NCI-H2171 (cell line): ENCODE results near the gene FASTKD1.

Experiments used
- DNase-seq: peaks from one replicate; lab custom pipeline; 2025; lab: John Stamatoyannopoulos, UW

Gene FASTKD1

DNA sequence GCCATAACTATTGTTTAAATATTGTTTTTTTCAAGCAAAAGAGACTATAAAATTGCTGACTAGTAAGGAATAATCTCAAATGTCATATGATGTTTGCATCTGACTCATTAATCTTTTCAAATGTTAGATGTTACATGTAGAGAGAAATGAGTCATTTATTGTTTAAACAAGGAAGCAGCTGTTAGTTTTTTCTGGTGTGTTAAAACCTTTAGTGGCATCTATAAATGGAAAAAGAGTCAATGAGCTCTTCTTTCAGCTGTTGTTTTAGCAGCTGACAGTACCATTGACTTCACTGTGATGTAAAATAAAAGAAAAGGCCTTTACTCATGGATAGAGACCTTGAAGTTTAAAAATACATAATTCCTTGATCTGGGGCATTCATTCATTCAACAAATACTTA is 66.0 kb downstream of the FASTKD1 start:
- DNase-seq: no peak

DNA sequence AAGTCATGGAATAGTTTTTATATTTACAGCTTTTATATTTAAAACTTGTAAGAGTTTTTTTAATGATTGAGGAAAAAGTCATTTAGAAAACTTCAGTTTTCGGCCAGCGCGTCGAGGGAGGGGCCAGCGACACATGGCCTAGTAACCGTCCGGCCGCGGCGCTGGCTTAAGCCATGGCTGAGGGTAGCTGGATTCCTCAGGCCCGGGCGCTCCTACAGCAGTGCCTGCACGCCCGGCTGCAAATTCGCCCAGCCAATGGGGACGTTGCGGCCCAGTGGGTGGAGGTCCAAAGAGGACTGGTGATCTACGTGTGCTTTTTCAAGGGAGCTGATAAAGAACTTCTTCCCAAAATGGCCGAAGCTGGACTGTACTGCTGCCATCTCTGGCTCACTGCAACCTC is 69.0 kb downstream of the FASTKD1 start:
- no peak for DNase-seq

DNA sequence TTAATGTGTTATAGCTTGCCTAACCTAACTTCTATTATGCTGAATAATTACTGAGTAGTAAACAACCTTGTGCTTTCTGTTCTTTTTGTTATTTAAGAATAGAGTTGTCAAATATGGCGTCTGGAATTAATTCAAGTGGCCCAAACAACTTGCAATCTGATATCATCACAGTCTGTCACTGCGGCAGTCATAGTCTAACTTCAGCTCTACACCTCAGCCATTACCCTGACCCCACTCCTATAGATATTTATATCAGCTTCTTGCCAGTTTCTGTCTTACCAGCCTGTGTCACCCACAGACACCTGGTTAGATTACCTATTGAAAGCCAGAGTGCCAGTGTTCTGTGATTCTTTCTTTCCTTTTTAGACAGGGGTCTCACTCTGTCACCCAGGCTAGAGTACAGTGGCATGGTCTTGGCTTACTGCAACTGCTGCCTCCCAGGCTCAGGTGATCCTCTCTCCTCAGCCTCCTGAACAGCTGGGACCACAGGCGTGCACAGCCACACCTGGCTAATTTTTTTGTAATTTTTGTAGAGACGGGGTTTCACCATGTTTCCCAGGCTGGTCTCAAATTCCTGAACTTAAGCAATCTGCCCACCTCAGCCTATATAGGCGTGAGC is 78.2 kb downstream of the FASTKD1 start:
- peak; percentile 3 for DNase-seq

DNA sequence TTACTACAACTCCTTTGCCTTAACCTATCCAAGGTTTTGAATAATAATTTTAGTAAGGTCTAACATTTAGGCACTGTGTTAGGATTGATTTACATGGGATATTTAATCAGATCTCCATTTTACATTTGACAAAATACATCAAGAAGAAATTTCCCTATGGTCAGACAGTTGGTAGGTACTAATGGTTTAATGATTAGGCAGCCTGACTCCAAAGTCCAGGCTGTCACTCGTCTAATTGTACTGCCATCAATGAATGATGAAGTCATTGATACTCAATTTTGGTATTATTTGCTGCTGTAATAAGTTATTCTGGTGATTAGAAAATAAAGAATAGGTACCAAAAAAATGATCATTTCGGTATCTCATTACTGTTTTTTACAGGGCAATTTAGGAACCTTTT is 80.3 kb downstream of the FASTKD1 start:
- DNase-seq: no peak

DNA sequence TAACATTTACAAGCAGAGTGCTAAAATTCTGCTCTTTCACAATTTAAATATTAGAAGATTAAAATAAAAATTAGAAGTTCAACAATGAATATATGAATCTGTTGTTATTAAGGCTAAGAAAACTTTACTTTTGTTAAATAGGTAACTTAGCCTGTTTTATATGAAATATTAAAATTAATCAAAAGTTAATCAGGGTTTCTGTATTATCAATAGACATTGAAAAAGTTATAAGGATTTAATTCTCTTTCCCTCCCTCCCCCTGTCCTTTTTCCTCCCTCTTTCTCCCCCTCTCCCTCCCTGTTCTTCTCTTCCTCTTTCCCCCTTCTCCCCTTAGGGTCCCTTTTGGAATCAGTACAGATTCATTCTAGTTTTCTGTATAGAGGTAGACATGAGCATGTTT is 82.3 kb downstream of the FASTKD1 start:
- no peak for DNase-seq

DNA sequence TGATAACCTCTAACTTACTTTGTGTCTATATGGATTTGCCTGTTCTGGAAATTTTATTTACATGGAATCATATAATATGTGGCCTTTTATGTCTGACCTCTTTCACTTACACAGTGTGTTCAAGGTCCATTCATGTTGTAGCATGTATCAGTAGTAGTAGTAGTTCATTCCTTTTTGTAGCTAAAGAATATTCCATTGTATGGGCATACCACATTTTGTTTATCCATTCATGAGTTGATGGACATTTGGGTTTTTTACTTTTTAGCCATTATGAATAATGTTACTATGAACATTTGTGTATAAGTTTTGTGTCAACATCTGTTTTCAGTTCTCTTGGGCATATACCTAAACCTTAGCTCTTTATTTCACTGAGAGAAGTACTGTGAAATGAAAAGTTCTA is 82.8 kb downstream of the FASTKD1 start:
- no peak for DNase-seq

DNA sequence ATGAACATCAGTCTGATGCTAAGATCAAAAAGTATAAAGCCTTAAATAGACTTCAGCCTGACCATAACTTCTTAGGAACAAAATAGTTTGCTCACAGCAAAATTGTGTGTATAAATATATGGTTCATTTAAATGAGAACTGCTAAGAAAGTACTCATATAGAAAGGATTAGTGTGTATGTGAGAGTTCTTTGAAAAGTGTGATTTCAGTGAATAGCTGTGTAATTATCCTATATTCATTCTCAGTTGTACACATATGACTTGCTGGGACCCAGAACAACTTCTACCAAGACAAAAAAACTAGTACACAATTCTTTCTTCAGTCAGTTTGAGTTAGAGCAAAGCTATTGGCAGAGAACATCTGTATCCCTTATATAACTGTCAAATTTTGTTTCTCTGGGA is 87.2 kb downstream of the FASTKD1 start:
- DNase-seq: no peak

DNA sequence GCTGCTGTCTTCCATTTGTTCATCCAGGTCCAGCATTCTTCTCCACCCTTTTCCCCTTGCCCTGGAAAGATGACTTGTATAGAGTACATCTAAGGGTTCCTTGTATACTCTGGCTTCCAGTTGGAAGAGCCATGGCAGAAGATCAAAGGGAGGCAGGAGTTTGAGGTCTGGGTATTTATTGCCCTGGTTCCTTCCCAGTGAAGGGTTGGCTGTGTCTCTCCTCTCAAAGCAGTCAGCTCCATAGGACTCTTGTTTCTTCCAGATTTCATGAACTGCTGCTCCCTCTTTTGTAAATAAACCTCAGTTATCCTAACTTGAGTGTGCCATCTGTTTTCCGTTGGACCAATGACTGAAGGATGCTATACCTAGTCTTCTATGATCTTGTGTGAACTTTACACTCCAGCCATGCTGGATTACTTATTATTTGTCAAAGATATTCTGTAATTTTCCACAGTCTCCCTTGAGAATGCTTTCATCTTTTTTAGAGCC is 88.0 kb downstream of the FASTKD1 start:
- no peak for DNase-seq

DNA sequence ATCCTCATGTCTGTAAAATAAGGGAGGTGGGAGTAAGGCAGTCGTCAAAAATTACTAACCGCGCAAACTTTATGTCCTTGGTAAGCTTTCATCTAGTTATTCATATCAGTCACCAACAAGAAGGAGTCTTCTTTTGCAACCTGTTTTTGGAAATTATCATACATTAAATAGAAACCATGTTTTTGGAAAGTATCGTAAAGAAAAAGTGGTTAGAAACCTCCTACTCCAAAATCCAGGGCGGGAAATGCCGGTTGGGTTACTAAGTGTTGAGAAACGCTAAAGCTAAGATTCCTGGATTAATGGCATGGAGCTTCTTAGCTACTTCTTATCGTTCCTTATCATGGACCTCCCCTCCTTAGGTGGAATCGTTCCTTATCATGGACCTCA is 93.6 kb downstream of the FASTKD1 start:
- no peak for DNase-seq
